HCT116 (cell line): ENCODE results near the gene SCRN2.

Source experiments
- EGR1 ChIP-seq: IDR thresholded peaks from 2 replicates; pipeline ENCODE4 v1.6.1; 2012; ENCODE audit warnings: low read depth
- FOSL1 ChIP-seq: IDR thresholded peaks from 2 replicates; pipeline ENCODE4 v1.6.1; 2012; ENCODE audit warnings: low read depth
- JUND ChIP-seq: IDR thresholded peaks from 2 replicates; pipeline ENCODE4 v1.6.1; 2012
- POLR2A ChIP-seq: IDR thresholded peaks from 2 replicates; pipeline ENCODE4 v1.7.0; 2011; ENCODE audit warnings: borderline replicate concordance; ENCODE audit not compliant: insufficient read depth, insufficient read length; ENCODE audit errors: extremely low read depth
- POLR2AphosphoS5 ChIP-seq: IDR thresholded peaks from 2 replicates; pipeline ENCODE4 v1.6.1; 2011; ENCODE audit warnings: mild to moderate bottlenecking, low read depth, low read length, moderate library complexity
- RAD21 ChIP-seq: IDR thresholded peaks from 2 replicates; pipeline ENCODE4 v1.6.1; 2012; ENCODE audit warnings: low read depth, mild to moderate bottlenecking
- SP1 ChIP-seq: IDR thresholded peaks from 2 replicates; pipeline ENCODE4 v1.6.1; 2012; ENCODE audit warnings: low read depth
- YY1 ChIP-seq: IDR thresholded peaks from 2 replicates; pipeline ENCODE4 v1.6.1; 2011; ENCODE audit warnings: low read length, low read depth, moderate library complexity, mild to moderate bottlenecking; ENCODE audit not compliant: insufficient replicate concordance; ENCODE audit errors: extremely low read depth
- ZFX ChIP-seq: fragments of 450-650 bp; IDR thresholded peaks from 2 replicates; pipeline ENCODE4 v1.6.1; 2017
- ZNF274 ChIP-seq: fragments of 200-500 bp; sonication (Bioruptor generic); IDR thresholded peaks from 2 replicates; pipeline ENCODE4 v1.6.1; 2014; ENCODE audit warnings: mild to moderate bottlenecking, low read depth, low read length, inconsistent platforms
- TF ChIP-seq, protein P1 (sequence below), 3 experiments: fragments of 200-600 bp in 1 of 3; sonication (generic) in 1 of 3; IDR thresholded peaks in 2 of 3; conservative IDR thresholded peaks in 1 of 3; 2 replicates each; pipeline ENCODE4 v1.5.1; 2012 to 2017; ENCODE audit warnings: low read depth in 2 of 3, low read length in 2 of 3, antibody characterized with exemption in 1 of 3, borderline replicate concordance in 1 of 3, control low read depth in 1 of 3, mild to moderate bottlenecking in 1 of 3, mixed read lengths in 1 of 3, mixed run types in 1 of 3, moderate library complexity in 1 of 3; ENCODE audit not compliant: insufficient read depth in 1 of 3
- TF ChIP-seq, protein P2 (sequence below): IDR thresholded peaks from 2 replicates; pipeline ENCODE4 v1.6.1; 2012
- TF ChIP-seq, protein P3 (sequence below): IDR thresholded peaks from 2 replicates; pipeline ENCODE4 v1.6.1; 2012; ENCODE audit warnings: low read depth

DNA sequence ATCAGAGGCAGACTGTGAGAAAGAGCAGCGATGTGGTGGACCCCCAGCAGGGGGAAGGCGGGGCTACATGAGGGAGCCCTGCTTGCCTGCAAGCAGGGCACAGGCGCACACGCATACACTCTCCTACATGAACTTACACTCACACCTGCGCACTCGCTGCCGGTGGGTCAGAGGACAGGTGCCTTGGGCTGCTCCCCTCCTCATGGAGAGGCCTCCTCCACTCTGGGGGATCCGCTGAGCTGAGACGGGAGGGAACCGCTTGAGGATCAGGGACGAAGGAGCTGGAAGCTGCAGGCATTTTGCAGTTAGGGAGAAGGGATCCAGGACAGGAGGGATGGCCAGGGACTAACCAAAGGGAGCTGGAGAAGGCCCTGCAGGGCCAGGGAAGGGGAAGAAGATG is 33.7 kb downstream of the SCRN2 start:
- no peak for TF ChIP-seq ZFX
- TF ChIP-seq, protein P1, sequence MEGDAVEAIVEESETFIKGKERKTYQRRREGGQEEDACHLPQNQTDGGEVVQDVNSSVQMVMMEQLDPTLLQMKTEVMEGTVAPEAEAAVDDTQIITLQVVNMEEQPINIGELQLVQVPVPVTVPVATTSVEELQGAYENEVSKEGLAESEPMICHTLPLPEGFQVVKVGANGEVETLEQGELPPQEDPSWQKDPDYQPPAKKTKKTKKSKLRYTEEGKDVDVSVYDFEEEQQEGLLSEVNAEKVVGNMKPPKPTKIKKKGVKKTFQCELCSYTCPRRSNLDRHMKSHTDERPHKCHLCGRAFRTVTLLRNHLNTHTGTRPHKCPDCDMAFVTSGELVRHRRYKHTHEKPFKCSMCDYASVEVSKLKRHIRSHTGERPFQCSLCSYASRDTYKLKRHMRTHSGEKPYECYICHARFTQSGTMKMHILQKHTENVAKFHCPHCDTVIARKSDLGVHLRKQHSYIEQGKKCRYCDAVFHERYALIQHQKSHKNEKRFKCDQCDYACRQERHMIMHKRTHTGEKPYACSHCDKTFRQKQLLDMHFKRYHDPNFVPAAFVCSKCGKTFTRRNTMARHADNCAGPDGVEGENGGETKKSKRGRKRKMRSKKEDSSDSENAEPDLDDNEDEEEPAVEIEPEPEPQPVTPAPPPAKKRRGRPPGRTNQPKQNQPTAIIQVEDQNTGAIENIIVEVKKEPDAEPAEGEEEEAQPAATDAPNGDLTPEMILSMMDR (IDR thresholded peaks at IDR 0.05 in 2 of 3, conservative IDR thresholded peaks at IDR 0.05 in 1 of 3; ENCODE audit: borderline replicate concordance in 1 of 3, insufficient read depth in 1 of 3, low read depth in 2 of 3, low read length in 2 of 3), result no peak
- TF ChIP-seq SP1, result no peak
- TF ChIP-seq ZNF274, result no peak
- no peak for TF ChIP-seq YY1
- TF ChIP-seq EGR1, result no peak
- no peak for TF ChIP-seq POLR2A
- no peak for TF ChIP-seq POLR2AphosphoS5
- TF ChIP-seq, protein P2, sequence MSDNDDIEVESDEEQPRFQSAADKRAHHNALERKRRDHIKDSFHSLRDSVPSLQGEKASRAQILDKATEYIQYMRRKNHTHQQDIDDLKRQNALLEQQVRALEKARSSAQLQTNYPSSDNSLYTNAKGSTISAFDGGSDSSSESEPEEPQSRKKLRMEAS, result no peak
- no peak for TF ChIP-seq RAD21
- TF ChIP-seq, protein P3, sequence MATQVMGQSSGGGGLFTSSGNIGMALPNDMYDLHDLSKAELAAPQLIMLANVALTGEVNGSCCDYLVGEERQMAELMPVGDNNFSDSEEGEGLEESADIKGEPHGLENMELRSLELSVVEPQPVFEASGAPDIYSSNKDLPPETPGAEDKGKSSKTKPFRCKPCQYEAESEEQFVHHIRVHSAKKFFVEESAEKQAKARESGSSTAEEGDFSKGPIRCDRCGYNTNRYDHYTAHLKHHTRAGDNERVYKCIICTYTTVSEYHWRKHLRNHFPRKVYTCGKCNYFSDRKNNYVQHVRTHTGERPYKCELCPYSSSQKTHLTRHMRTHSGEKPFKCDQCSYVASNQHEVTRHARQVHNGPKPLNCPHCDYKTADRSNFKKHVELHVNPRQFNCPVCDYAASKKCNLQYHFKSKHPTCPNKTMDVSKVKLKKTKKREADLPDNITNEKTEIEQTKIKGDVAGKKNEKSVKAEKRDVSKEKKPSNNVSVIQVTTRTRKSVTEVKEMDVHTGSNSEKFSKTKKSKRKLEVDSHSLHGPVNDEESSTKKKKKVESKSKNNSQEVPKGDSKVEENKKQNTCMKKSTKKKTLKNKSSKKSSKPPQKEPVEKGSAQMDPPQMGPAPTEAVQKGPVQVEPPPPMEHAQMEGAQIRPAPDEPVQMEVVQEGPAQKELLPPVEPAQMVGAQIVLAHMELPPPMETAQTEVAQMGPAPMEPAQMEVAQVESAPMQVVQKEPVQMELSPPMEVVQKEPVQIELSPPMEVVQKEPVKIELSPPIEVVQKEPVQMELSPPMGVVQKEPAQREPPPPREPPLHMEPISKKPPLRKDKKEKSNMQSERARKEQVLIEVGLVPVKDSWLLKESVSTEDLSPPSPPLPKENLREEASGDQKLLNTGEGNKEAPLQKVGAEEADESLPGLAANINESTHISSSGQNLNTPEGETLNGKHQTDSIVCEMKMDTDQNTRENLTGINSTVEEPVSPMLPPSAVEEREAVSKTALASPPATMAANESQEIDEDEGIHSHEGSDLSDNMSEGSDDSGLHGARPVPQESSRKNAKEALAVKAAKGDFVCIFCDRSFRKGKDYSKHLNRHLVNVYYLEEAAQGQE, result no peak
- no peak for TF ChIP-seq FOSL1
- TF ChIP-seq JUND, result no peak
